Testis (tissue), 2 donors: ENCODE data around the gene PSMD13.

Experiments used
- CTCF ChIP-seq, 3 experiments: fragments of 450-650 bp in 2 of 3; fragments of 200-600 bp in 1 of 3; sonication (generic) in 1 of 3; IDR thresholded peaks; one replicate each; pipeline ENCODE4 v1.5.1; 2016 to 2019; ENCODE audit warnings: antibody characterized with exemption in 3 of 3, mild to moderate bottlenecking in 2 of 3, moderate library complexity in 1 of 3
- POLR2A ChIP-seq: fragments of 450-650 bp; IDR thresholded peaks from one replicate; pipeline ENCODE4 v1.6.1; 2017; ENCODE audit warnings: antibody characterized with exemption, mild to moderate bottlenecking, moderate library complexity

DNA sequence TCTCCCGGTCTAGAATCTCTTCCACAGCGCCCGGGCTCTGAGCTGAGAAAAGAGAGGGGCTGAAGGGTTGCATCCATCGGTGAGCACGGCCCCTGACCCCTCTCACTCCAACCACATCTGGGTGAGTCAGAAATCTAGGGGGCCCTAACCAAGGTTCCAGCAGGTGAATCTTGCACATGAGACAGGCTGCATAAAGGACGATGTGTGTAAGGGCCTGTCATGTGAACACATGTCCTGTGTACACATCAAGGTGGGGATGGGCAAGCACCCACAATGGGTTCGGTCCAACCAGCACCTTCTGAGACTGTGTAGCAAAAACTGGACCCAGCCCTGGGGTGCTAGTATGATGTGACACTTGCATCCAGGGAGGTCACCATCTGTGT, 30.8 kb upstream of the PSMD13 start:
- TF ChIP-seq CTCF (IDR thresholded peaks at IDR 0.05) (no peak), POLR2A (no peak)
